ENCODE data around the gene NMRAL1. TPM values are rescaled to one million over a fixed set of nuclear protein-coding genes. Genes with fewer than 3 reads are reported as not detected.

NMRAL1 gene
- total RNA-seq, 1 experiment from 2014 or later = 71.1 TPM

DNA sequence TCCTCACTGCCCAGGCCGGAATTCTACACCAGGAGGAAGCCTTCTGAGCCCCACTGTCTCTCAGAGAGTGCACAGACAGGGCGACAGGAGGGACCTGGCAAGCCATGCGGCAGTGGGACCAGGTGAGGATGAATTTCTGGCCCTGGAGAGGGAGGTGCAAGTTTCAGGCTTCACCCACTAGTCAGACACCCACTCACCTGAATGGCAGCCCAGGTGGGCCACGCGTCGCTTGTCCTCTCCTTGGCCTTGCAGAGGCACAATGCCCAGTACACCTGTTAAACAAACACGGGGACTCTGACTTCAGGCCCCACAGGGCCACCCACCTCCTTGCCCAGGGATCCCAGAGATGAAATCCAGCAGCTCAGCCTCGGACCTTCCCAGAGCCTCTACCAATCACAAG lies 62.3 kb downstream of the NMRAL1 start:
- no peaks in the 10 kb centered on the region for H3K27me3 ChIP-seq (replicated peaks; ENCODE audit: control insufficient read depth, insufficient read depth, low read length)
- ChIA-PET CTCF (no interaction called here), POLR2A (no interaction called here)
- Mint-ChIP-seq H3K4me1 (ENCODE audit: low read depth, unreplicated experiment) (peaks cover 7% of the 10 kb centered on the region), H3K4me3 (ENCODE audit: unreplicated experiment) (no peak overlapping the region), H3K27me3 (ENCODE audit: insufficient read depth, unreplicated experiment) (no peaks in the 10 kb centered on the region), H3K36me3 (ENCODE audit: insufficient read depth, unreplicated experiment) (no peaks in the 10 kb centered on the region), H3K27ac (ENCODE audit: unreplicated experiment) (no peak overlapping the region), H3K9me3 (ENCODE audit: unreplicated experiment) (no peaks in the 10 kb centered on the region)
- peaks cover 5% of the 10 kb centered on the region; the same call in 1 of the 2 replicates for H3K4me1 ChIP-seq
- TF ChIP-seq CTCF (IDR thresholded peaks at IDR 0.05; ENCODE audit: insufficient read depth in 1 of 2, low read depth in 1 of 2, low read length in 1 of 2, severe bottlenecking in 1 of 2, unreplicated experiment in 1 of 2) = no peak
- no peak for DNase-seq
- no peaks in the 10 kb centered on the region for H3K36me3 ChIP-seq (ENCODE audit: control insufficient read depth, insufficient read depth, low read length)
- intact Hi-C loops (cut with micrococcal nuclease; ENCODE audit: unreplicated experiment) = no loop called here
- H3K9me3 ChIP-seq = no peaks in the 10 kb centered on the region
- no TSS peak for BruUV-seq (replicated peaks)
- H3K4me3 ChIP-seq (ENCODE audit: low read depth, low read length) = no peak overlapping the region

Other genes with a start within 250 kb of the NMRAL1 start
- not detected in 2 replicates for gene SRL, start 232.5 kb downstream of the NMRAL1 start, total RNA-seq (2022)
- 22.6 and 24.6 TPM in 2 replicates for gene TFAP4, start 201.6 kb downstream of the NMRAL1 start, total RNA-seq (2022)
- gene GLIS2, start 158.6 kb downstream of the NMRAL1 start, total RNA-seq (2022) = 12.3 and 13.1 TPM in 2 replicates
- gene PAM16, start 123.3 kb downstream of the NMRAL1 start, total RNA-seq (2022) = 74.1 and 76.5 TPM in 2 replicates
- 2.7 and 2.8 TPM in 2 replicates for gene VASN, start 102.8 kb downstream of the NMRAL1 start, total RNA-seq (2022)
- 23.1 and 33.4 TPM in 2 replicates for gene CORO7, start 58.0 kb downstream of the NMRAL1 start, total RNA-seq (2022)
- gene DNAJA3, start 48.8 kb downstream of the NMRAL1 start, total RNA-seq (2022) = 77.1 and 79.6 TPM in 2 replicates
- 35.7 and 36.7 TPM in 2 replicates for gene HMOX2, start 1.8 kb upstream of the NMRAL1 start, total RNA-seq (2022)
- gene CDIP1, start 64.1 kb upstream of the NMRAL1 start, total RNA-seq (2022) = 45.0 and 51.7 TPM in 2 replicates
- gene C16orf96, start 81.7 kb upstream of the NMRAL1 start, total RNA-seq (2022) = 0.11 and 0.19 TPM in 2 replicates
- gene UBALD1, start 140.3 kb upstream of the NMRAL1 start, total RNA-seq (2022) = 32.4 and 36.2 TPM in 2 replicates
- 67.1 and 72.3 TPM in 2 replicates for gene MGRN1, start 150.2 kb upstream of the NMRAL1 start, total RNA-seq (2022)
- 27.9 and 31.3 TPM in 2 replicates for gene NUDT16L1, start 218.9 kb upstream of the NMRAL1 start, total RNA-seq (2022)